ENCODE results near the gene TSHZ2. TPM values are rescaled to one million over a fixed set of nuclear protein-coding genes. Genes with fewer than 3 reads are reported as not detected.

Gene TSHZ2
- total and polyA plus RNA-seq, 2 donors (not counting 1 experiment from before 2014, with no cell fraction given): 1.00 to 5.7 TPM

DNA sequence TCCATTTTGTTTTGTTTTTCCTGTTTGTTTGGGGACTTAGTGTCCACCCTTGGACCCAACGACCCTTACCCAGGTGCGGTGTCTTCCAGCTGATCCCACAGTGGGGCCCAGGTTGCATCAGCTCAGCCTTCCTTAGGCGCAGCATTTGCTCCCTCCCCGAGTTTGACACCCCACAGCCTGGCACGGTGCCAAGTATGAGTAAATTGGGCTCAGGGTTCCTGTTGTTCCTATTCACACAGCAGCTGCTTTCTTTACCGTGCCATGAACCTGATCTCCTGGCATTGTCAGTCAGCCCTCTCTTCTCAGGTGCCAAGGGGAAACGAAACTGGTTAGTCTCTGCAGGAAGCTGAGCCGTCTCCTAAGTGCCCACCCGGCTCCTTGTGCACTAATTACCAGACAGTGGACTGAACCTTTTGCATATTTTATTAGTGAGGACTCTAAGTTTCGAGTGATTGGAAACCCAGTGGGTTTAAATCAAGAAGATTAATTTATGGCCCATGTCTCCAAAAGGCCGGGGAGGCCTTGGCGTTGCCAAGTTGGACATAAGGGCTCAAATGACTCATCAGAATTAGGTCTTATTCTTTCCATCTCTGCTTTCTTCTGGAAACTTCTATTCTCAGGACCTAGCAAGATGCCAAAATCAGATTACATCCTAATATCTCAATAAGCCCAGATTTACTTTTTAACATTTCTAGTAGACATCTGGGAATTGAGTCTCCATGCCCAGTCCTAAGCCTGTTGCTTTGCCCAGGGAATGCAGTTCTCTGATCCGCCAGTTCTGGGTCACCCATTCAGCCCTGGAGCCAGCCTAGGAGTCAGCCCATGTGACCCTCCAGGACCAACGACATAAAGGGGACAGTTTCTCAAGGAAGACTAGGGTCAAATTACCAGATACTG lies 68.8 kb downstream of the TSHZ2 start:
- H3K4me3 Mint-ChIP-seq: no peak overlapping the region
- Histone ChIP-seq H3K9me3 (ENCODE audit: control extremely low read depth in 1 of 3, control insufficient read depth in 2 of 3, insufficient read depth in 1 of 3, low read length in 2 of 3) (peaks cover 0 to 6% (median 0%) of the 10 kb centered on the region in 3 donors), H3K4me3 (ENCODE audit: control extremely low read depth in 1 of 5, extremely low read depth in 1 of 5, insufficient read depth in 1 of 5, low read depth in 2 of 5, low read length in 4 of 5) (no peak overlapping the region), H3K4me2 (replicated peaks; ENCODE audit: low read depth, low read length, poor library complexity, severe bottlenecking) (no peak overlapping the region), H3K27ac (ENCODE audit: low read length in 2 of 2) (no peak overlapping the region), H2AFZ (ENCODE audit: insufficient read depth, low read depth, low read length, poor library complexity, severe bottlenecking) (no peak overlapping the region), H4K20me1 (ENCODE audit: control insufficient read depth, insufficient read depth, low read length, poor library complexity, severe bottlenecking) (no peaks in the 10 kb centered on the region), H3K4me1 (ENCODE audit: control insufficient read depth in 2 of 2, insufficient read depth in 2 of 2, low read length in 2 of 2) (peaks cover 0 to 6% of the 10 kb centered on the region in 2 donors), H3K79me2 (ENCODE audit: control insufficient read depth, insufficient read depth, low read length) (no peaks in the 10 kb centered on the region), H3K27me3 (replicated peaks in 1 of 4; ENCODE audit: control extremely low read depth in 1 of 4, control insufficient read depth in 3 of 4, insufficient read depth in 4 of 4, low read length in 3 of 4) (no peaks in the 10 kb centered on the region), H3K36me3 (replicated peaks in 1 of 2; ENCODE audit: control extremely low read depth in 1 of 2, control insufficient read depth in 1 of 2, extremely low read depth in 1 of 2, insufficient read depth in 2 of 2, low read length in 1 of 2) (no peaks in the 10 kb centered on the region), H3K9ac (ENCODE audit: low read length) (no peak overlapping the region)
- H3K27me3 Mint-ChIP-seq: no peaks in the 10 kb centered on the region
- TF ChIP-seq, protein P1, sequence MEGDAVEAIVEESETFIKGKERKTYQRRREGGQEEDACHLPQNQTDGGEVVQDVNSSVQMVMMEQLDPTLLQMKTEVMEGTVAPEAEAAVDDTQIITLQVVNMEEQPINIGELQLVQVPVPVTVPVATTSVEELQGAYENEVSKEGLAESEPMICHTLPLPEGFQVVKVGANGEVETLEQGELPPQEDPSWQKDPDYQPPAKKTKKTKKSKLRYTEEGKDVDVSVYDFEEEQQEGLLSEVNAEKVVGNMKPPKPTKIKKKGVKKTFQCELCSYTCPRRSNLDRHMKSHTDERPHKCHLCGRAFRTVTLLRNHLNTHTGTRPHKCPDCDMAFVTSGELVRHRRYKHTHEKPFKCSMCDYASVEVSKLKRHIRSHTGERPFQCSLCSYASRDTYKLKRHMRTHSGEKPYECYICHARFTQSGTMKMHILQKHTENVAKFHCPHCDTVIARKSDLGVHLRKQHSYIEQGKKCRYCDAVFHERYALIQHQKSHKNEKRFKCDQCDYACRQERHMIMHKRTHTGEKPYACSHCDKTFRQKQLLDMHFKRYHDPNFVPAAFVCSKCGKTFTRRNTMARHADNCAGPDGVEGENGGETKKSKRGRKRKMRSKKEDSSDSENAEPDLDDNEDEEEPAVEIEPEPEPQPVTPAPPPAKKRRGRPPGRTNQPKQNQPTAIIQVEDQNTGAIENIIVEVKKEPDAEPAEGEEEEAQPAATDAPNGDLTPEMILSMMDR (IDR thresholded peaks at IDR 0.05): no peak
- no peak for TF ChIP-seq EZH2 (IDR thresholded peaks at IDR 0.05; ENCODE audit: borderline replicate concordance, insufficient read depth, low read depth, low read length, poor library complexity, severe bottlenecking)
- ATAC-seq (ENCODE audit: low read depth) (no peak), DNase-seq (peak; percentile 10)
- no peak overlapping the region for H3K27ac Mint-ChIP-seq
- ChIA-PET CTCF (no interaction called here), POLR2A (no interaction called here)
- intact Hi-C loops (cut with micrococcal nuclease): no loop called here
- no peaks in the 10 kb centered on the region for H3K9me3 Mint-ChIP-seq (ENCODE audit: insufficient read depth)
- WGBS (ENCODE audit: insufficient coverage): 79% methylated on average over 12 of the region's 14 CpGs
- peaks cover 9% of the 10 kb centered on the region for H3K4me1 Mint-ChIP-seq

DNA sequence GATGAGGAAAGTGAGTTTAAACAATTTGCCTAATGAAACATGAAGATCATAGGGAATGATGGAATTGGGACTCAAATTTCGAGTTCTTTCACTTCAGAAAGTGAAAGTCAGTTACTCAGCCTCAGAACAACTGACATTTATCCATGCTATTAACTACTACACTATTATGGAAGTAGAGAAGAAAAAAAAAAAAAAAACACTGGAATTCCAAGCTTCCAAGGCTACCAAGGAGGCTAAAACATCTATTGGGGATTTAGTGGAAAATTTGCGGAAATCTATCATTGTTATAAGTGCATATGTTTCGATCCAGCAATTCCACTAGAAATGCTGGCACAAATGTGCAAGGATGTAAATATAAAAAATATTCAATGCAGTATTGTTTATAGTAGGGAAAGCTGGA lies 70.4 kb downstream of the TSHZ2 start:
- Histone ChIP-seq H3K9me3 (ENCODE audit: control extremely low read depth in 1 of 3, control insufficient read depth in 2 of 3, insufficient read depth in 1 of 3, low read length in 2 of 3) (peaks cover 0 to 6% (median 0%) of the 10 kb centered on the region in 3 donors), H3K4me1 (ENCODE audit: control insufficient read depth in 2 of 2, insufficient read depth in 2 of 2, low read length in 2 of 2) (peaks cover 0 to 6% of the 10 kb centered on the region in 2 donors), H3K4me3 (ENCODE audit: control extremely low read depth in 1 of 5, extremely low read depth in 1 of 5, insufficient read depth in 1 of 5, low read depth in 2 of 5, low read length in 4 of 5) (no peak overlapping the region), H3K27me3 (replicated peaks in 1 of 4; ENCODE audit: control extremely low read depth in 1 of 4, control insufficient read depth in 3 of 4, insufficient read depth in 4 of 4, low read length in 3 of 4) (no peaks in the 10 kb centered on the region), H3K79me2 (ENCODE audit: control insufficient read depth, insufficient read depth, low read length) (no peaks in the 10 kb centered on the region), H3K9ac (ENCODE audit: low read length) (no peak overlapping the region), H4K20me1 (ENCODE audit: control insufficient read depth, insufficient read depth, low read length, poor library complexity, severe bottlenecking) (no peaks in the 10 kb centered on the region), H3K36me3 (replicated peaks in 1 of 2; ENCODE audit: control extremely low read depth in 1 of 2, control insufficient read depth in 1 of 2, extremely low read depth in 1 of 2, insufficient read depth in 2 of 2, low read length in 1 of 2) (no peaks in the 10 kb centered on the region), H3K27ac (ENCODE audit: low read length in 2 of 2) (no peak overlapping the region), H2AFZ (ENCODE audit: insufficient read depth, low read depth, low read length, poor library complexity, severe bottlenecking) (no peak overlapping the region), H3K4me2 (replicated peaks; ENCODE audit: low read depth, low read length, poor library complexity, severe bottlenecking) (no peak overlapping the region)
- no peak overlapping the region for H3K4me3 Mint-ChIP-seq
- ATAC-seq (ENCODE audit: low read depth) (no peak), DNase-seq (no peak)
- TF ChIP-seq EZH2 (IDR thresholded peaks at IDR 0.05; ENCODE audit: borderline replicate concordance, insufficient read depth, low read depth, low read length, poor library complexity, severe bottlenecking): no peak
- TF ChIP-seq, protein P1 (IDR thresholded peaks at IDR 0.05): no peak
- CTCF ChIA-PET: no interaction called here
- H3K9me3 Mint-ChIP-seq (ENCODE audit: insufficient read depth): peaks cover 2% of the 10 kb centered on the region
- H3K4me1 Mint-ChIP-seq: peaks cover 9% of the 10 kb centered on the region
- no peak overlapping the region for H3K27ac Mint-ChIP-seq
- WGBS (ENCODE audit: insufficient coverage): no CpG with 5 or more reads among the region's 3 CpGs
- POLR2A ChIA-PET: no interaction called here
- H3K27me3 Mint-ChIP-seq: no peaks in the 10 kb centered on the region
- intact Hi-C loops (cut with micrococcal nuclease): no loop called here
